Prostate gland (tissue), 2 donors: ENCODE results near the gene YY1AP1.

Source experiments
- CTCF ChIP-seq, 4 experiments: fragments of 200-600 bp in 2 of 4; fragments of 450-650 bp in 2 of 4; sonication (generic) in 2 of 4; IDR thresholded peaks; 1 replicate in 3 of 4; 2 replicates in 1 of 4; pipeline ENCODE4 v1.5.1; 2016 to 2019; ENCODE audit warnings: antibody characterized with exemption in 4 of 4, mild to moderate bottlenecking in 2 of 4, moderate library complexity in 2 of 4
- POLR2A ChIP-seq: fragments of 450-650 bp; IDR thresholded peaks from one replicate; pipeline ENCODE4 v1.6.1; 2016; ENCODE audit warnings: antibody characterized with exemption, mild to moderate bottlenecking

DNA sequence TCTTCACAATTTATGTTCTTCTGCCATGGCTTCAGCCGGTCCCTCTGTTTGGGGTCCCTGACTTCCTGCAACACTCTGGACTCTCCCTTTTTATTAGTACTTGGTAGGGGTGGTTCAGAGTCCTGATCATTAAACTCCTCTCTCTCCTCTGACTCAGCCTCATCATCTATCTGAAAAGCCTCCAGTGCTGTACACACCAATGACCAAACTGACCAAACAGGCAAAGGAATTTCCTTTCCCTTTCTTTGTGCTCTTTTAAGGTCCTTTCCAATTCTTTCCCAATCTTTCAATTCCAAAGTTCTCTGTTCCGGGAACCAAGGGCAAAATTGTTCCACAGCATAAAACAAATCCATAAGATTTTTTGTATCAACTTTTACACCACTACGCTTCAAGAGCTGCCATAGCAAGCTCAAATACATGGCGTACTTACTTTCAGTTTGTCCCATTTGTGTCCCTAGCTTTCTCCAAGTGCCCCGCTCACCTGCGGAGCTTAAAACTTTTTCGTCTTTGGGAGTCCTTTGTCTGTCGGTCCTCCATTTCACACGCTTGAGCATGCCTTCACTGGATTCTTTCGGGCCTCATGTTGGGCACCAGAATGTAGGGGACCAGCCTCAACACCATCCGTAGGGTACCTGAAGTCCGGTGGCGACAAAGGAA is 9.9 kb upstream of the YY1AP1 start:
- TF ChIP-seq POLR2A (no peak), CTCF (IDR thresholded peaks at IDR 0.05) (no peak)
